BE2C (cell line): ENCODE results near the gene RBKS. TPM values are rescaled to one million over a fixed set of nuclear protein-coding genes. Genes with fewer than 3 reads are reported as not detected.

ENCODE experiments used
- DNase-seq: peaks from one replicate; pipeline ENCODE4 v3.0.0-alpha.2; 2020
- H3K27me3 ChIP-seq: fragments of 250-450 bp; sonication (Bioruptor Pico); 2 replicates; pipeline ENCODE4 v1.5.1; 2020; ENCODE audit warnings: mild to moderate bottlenecking
- H3K36me3 ChIP-seq: fragments of 250-450 bp; sonication (Bioruptor Pico); 2 replicates; pipeline ENCODE4 v1.5.1; 2020; ENCODE audit warnings: mild to moderate bottlenecking
- H3K4me1 ChIP-seq: fragments of 250-450 bp; sonication (Bioruptor Pico); 2 replicates; pipeline ENCODE4 v1.5.1; 2020
- H3K4me3 ChIP-seq: 2 replicates; pipeline ENCODE4 v1.5.1; 2011; ENCODE audit warnings: low read depth, low read length
- H3K9me3 ChIP-seq: fragments of 250-450 bp; sonication (Bioruptor Pico); 2 replicates; pipeline ENCODE4 v1.5.1; 2020
- polyA plus RNA-seq: library from polyadenylated mRNA; unstranded; fragments of >200 nt; gene quantifications from one replicate; pipeline ENCODE4 v1.2.1, GENCODE V29; 2012; ENCODE audit warnings: low read depth, missing spikeins; ENCODE audit not compliant: insufficient read length, insufficient read depth
- TF ChIP-seq, protein P1 (sequence below): IDR thresholded peaks from 2 replicates; pipeline ENCODE4 v1.5.1; 2012; ENCODE audit warnings: mild to moderate bottlenecking, low read depth, low read length

RBKS gene
- polyA plus RNA-seq, result 5.0 TPM

DNA sequence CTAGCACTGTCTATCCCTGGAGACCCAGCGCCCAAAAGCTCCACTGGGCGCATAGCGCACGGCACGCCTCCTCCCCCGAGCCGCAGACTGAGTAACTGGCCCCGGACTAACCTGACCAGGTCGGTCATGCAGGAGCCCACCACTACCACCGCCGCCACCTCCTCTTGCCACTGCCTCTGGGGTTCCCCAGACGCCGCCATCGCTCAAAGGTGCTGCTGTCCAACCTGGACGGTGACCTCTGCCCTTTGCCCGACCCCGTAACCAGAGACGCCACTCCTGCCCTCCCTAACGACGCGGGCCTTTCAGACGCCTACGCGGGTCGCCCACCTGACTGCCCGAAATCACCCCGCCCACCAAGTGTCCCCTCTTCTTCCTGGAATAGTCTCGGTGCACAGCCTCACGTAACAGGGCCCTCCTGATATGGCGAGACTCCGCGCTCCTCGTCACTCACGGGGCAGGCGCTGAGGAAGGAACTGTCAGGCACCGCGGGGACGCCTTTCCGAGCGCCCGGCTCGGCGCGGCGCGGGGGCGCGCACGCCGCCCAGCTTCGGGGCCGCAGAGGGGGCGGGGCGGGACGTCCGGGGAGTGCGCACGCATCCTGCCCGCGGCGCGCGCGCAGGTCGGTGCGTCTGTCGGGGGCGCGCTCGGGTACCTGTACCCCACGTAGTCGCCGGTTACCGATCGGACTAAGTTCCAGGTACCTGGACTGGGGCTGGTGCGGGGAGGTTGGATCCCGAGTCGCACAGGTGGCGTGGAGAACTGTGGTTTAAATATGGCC, at the start of gene RBKS, which contains the start of gene BABAM2:
Gene RBKS, minus strand, starts transcription at position 242 of the 778 bp plus-strand sequence. Its CDS starts 42 bp downstream, at position 200.
Gene BABAM2, plus strand, starts transcription at position 584 of the 778 bp plus-strand sequence. CDS start 3,828 bp downstream, outside the sequence.
- Histone ChIP-seq H3K9me3 (no peaks in the 10 kb centered on the region), H3K27me3 (no peaks in the 10 kb centered on the region), H3K4me1 (peaks cover 14% of the 10 kb centered on the region), H3K4me3 (peak within 1 kb of the TSS; percentile 93), H3K36me3 (no peaks in the 10 kb centered on the region)
- DNase-seq, result peak; percentile 90
- TF ChIP-seq, protein P1, sequence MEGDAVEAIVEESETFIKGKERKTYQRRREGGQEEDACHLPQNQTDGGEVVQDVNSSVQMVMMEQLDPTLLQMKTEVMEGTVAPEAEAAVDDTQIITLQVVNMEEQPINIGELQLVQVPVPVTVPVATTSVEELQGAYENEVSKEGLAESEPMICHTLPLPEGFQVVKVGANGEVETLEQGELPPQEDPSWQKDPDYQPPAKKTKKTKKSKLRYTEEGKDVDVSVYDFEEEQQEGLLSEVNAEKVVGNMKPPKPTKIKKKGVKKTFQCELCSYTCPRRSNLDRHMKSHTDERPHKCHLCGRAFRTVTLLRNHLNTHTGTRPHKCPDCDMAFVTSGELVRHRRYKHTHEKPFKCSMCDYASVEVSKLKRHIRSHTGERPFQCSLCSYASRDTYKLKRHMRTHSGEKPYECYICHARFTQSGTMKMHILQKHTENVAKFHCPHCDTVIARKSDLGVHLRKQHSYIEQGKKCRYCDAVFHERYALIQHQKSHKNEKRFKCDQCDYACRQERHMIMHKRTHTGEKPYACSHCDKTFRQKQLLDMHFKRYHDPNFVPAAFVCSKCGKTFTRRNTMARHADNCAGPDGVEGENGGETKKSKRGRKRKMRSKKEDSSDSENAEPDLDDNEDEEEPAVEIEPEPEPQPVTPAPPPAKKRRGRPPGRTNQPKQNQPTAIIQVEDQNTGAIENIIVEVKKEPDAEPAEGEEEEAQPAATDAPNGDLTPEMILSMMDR, result no peak

DNA sequence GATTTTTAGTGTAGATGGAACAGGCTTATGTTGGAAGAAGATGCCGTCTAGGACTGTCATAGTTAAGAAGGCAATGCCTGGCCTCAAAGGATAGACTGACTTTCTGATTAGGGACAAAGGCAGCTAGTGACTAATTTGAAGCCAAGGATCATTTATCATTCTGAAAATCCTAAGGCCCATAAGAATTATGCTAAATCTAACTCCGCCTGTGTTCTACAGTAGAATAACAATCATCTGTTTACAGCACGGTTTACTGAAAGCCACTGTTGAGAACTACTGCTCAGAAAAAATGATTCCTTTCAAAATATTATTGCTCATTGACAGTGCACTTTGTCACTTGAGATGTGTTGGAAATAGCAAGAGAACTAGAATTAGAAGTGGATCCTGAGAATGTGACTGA, 44.8 kb upstream of the RBKS start:
- peaks cover 15% of the 10 kb centered on the region; the same call in 1 of the 2 replicates for H3K4me1 ChIP-seq
- no peak overlapping the region for H3K4me3 ChIP-seq
- DNase-seq, result no peak
- peaks cover 6% of the 10 kb centered on the region; the same call in 1 of the 2 replicates for H3K36me3 ChIP-seq
- TF ChIP-seq, protein P1, result no peak
- no peaks in the 10 kb centered on the region for H3K27me3 ChIP-seq
- no peaks in the 10 kb centered on the region for H3K9me3 ChIP-seq

DNA sequence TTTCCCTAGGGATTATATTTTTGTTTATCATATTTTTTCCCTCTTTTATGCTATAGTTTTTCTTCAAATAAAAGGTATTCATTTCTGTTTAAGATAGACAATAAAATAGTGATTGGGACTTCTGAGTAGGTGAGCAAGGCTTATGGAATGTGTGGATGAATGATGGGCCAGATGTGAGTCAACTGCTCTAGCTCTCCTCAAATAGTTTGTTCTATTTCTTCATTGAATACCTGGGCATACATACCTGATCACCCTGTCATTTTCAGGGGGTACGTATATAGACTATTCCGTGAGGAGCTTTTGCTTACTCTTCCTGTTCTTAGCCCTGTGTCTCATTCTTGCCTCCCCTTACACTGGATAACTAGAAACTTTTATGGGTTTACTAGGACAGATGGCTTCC, 42.2 kb upstream of the RBKS start:
- peaks cover 15% of the 10 kb centered on the region; the same call in 1 of the 2 replicates for H3K4me1 ChIP-seq
- H3K4me3 ChIP-seq, result no peak overlapping the region
- H3K9me3 ChIP-seq, result no peaks in the 10 kb centered on the region
- DNase-seq, result no peak
- peaks cover 6% of the 10 kb centered on the region; the same call in 1 of the 2 replicates for H3K36me3 ChIP-seq
- no peaks in the 10 kb centered on the region for H3K27me3 ChIP-seq
- TF ChIP-seq, protein P1, result no peak

DNA sequence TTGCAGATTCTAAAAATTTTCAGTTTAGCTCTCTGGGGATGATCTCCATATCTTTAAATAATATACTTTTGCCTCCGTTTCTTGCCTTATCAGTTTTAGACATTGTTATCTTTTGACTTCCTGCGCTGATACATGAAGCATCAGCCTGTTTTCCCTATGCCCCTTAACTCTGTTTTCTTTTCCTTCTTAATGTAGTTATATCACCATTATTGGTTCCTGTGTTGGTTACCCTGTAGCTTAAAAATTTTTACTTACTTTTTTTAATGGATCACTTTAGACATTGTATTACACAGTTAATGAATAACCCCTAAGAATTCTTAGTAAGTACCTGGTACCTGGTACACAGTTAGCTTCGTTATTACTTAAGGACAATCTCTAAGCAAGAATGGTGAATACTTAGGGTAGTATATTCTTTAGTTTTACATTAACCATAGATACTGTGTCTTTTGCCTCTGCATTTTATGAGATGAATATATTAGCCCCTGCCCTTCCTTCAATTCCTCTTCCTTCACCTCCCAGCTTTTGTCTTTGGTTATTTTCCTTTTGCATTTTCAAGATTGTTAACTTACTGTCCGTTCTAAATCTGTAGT, 41.3 kb upstream of the RBKS start:
- Histone ChIP-seq H3K36me3 (peaks cover 6% of the 10 kb centered on the region; the same call in 1 of the 2 replicates), H3K4me3 (no peak overlapping the region), H3K4me1 (peaks cover 15% of the 10 kb centered on the region; the same call in 1 of the 2 replicates), H3K9me3 (no peaks in the 10 kb centered on the region), H3K27me3 (no peaks in the 10 kb centered on the region)
- no peak for DNase-seq
- TF ChIP-seq, protein P1, result no peak

DNA sequence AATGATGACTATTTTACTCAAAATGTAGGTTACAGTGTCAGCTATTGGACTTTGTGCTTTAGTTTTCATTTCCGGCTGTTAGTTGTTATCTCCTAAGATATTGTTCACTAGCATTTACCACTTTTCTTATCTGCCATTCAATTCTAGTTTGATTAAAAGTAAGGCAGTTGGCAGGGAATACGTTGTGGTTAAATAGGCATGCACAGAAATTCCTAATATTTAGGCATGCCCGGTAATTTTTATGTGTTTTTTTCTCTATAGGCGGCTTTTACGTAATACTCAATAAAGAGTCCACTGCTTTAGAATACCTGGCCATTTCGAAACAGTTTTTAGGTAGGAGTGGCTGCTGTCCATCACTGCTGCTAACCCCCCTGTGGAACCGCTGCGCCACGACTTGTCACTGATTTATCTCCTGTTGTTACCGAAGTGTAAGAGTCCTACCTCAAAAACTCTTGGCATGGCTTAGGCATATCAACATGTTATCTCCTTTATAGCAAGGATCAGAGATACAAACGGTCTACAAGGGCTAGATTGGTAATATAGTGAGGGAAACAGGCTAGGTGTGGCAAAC, 39.8 kb upstream of the RBKS start:
- Histone ChIP-seq H3K4me3 (no peak overlapping the region), H3K4me1 (peaks cover 29% of the 10 kb centered on the region)
- TF ChIP-seq, protein P1, result no peak

More for the DNA sequence above, 39.8 kb upstream of the RBKS start:
- no peak for DNase-seq
- Histone ChIP-seq H3K27me3 (no peaks in the 10 kb centered on the region), H3K9me3 (no peaks in the 10 kb centered on the region), H3K36me3 (peaks cover 6% of the 10 kb centered on the region; the same call in 1 of the 2 replicates)
